ENCODE results near the gene ANGPTL4.
"Not testable (repeated sequence)": the region's sequence is repeated elsewhere in the genome, so short reads cannot be mapped to it uniquely, and the experiment has no call there.

Gene ANGPTL4

GRCh38 chr19:8363803-8364771 is at the start of gene ANGPTL4:
Gene ANGPTL4 (plus strand): TSS chr19:8364155. CDS start chr19:8364322, 167 bp downstream.
- Mint-ChIP-seq H3K27ac (peak within 1 kb of the TSS in 1 of 2 donors; percentile 49), H3K27me3 (peaks cover 63% of the 10 kb centered on the region), H3K4me3 (peak within 1 kb of the TSS; percentile 82 to 85), H3K9me3 (no peaks in the 10 kb centered on the region), H3K4me1 (peaks cover 48% of the 10 kb centered on the region)
- peak; percentile 89 for ATAC-seq
- peak; percentile 63 to 71 for DNase-seq

- not testable (repeated sequence) for H3K9me3 Mint-ChIP-seq, DNase-seq, ATAC-seq, H3K27ac Mint-ChIP-seq, H3K4me3 Mint-ChIP-seq, H3K27me3 Mint-ChIP-seq
- H3K4me1 Mint-ChIP-seq, result peaks cover 17% of the 10 kb centered on the region
Measured at GRCh38 chr19:8314981-8315640, 48.8 kb upstream of the ANGPTL4 start.

GRCh38 chr19:8316351-8317125 is 47.4 kb upstream of the ANGPTL4 start:
- Mint-ChIP-seq H3K4me1 (peaks cover 20% of the 10 kb centered on the region), H3K27me3 (no peaks in the 10 kb centered on the region), H3K4me3 (no peak overlapping the region), H3K27ac (peak overlapping the region in 1 of 2 donors; percentile 54), H3K9me3 (no peaks in the 10 kb centered on the region)
- no peak for DNase-seq
- no peak for ATAC-seq

GRCh38 chr19:8318835-8319234 is 45.1 kb upstream of the ANGPTL4 start:
- ATAC-seq, H3K27me3 Mint-ChIP-seq: not testable (repeated sequence)
- peak overlapping the region in 1 of 2 donors; percentile 12 for H3K27ac Mint-ChIP-seq

GRCh38 chr19:8319807-8320520 is 44.0 kb upstream of the ANGPTL4 start:
- Mint-ChIP-seq H3K4me1 (peaks cover 45% of the 10 kb centered on the region), H3K27ac (peak overlapping the region; percentile 98 to 99), H3K4me3 (peak overlapping the region; percentile 98 to 99), H3K9me3 (no peaks in the 10 kb centered on the region), H3K27me3 (no peaks in the 10 kb centered on the region)
- no peak for DNase-seq
- no peak for ATAC-seq

More at GRCh38 chr19:8318835-8319234, 45.1 kb upstream of the ANGPTL4 start:
- not testable (repeated sequence) for H3K9me3 Mint-ChIP-seq, DNase-seq
- Mint-ChIP-seq H3K4me3 (peak overlapping the region in 1 of 2 donors; percentile 29), H3K4me1 (peaks cover 40% of the 10 kb centered on the region)

GRCh38 chr19:8320564-8321066 is 43.3 kb upstream of the ANGPTL4 start:
- Mint-ChIP-seq H3K4me3 (peak overlapping the region; percentile 98 to 99), H3K27me3 (no peaks in the 10 kb centered on the region), H3K27ac (peak overlapping the region; percentile 98 to 99), H3K4me1 (peaks cover 45% of the 10 kb centered on the region), H3K9me3 (no peaks in the 10 kb centered on the region)
- no peak for DNase-seq
- ATAC-seq, result peak; percentile 24

- ATAC-seq (peak; percentile 94), DNase-seq (peak; percentile 96 to 97)
- Mint-ChIP-seq H3K9me3 (no peaks in the 10 kb centered on the region), H3K4me1 (peaks cover 45% of the 10 kb centered on the region), H3K4me3 (peak within 1 kb of the TSS; percentile 98 to 99), H3K27ac (peak within 1 kb of the TSS; percentile 98 to 99), H3K27me3 (no peaks in the 10 kb centered on the region)
Measured at GRCh38 chr19:8321067-8321985, 42.6 kb upstream of the ANGPTL4 start, which contains the start of the genes NDUFA7 and RPS28. Gene NDUFA7 (minus strand): TSS chr19:8321375. CDS start chr19:8321358, 17 bp downstream. Gene RPS28 (plus strand): TSS chr19:8321496. CDS start chr19:8321531, 35 bp downstream.

- ATAC-seq, result peak; percentile 19
- Mint-ChIP-seq H3K27me3 (no peaks in the 10 kb centered on the region), H3K27ac (peak overlapping the region; percentile 98 to 99), H3K9me3 (no peaks in the 10 kb centered on the region), H3K4me3 (peak overlapping the region; percentile 98 to 99), H3K4me1 (peaks cover 43% of the 10 kb centered on the region)
- DNase-seq, result no peak
Measured at GRCh38 chr19:8321986-8322637, 41.8 kb upstream of the ANGPTL4 start.

- Mint-ChIP-seq H3K4me3 (peak overlapping the region; percentile 98 to 99), H3K27ac (peak overlapping the region; percentile 44 to 99), H3K9me3 (no peaks in the 10 kb centered on the region), H3K4me1 (peaks cover 38% of the 10 kb centered on the region), H3K27me3 (no peaks in the 10 kb centered on the region)
- no peak for ATAC-seq
- no peak for DNase-seq
Measured at GRCh38 chr19:8322638-8322997, 41.3 kb upstream of the ANGPTL4 start.

GRCh38 chr19:8323781-8324185 is 40.2 kb upstream of the ANGPTL4 start:
- no peak for DNase-seq
- Mint-ChIP-seq H3K4me3 (peak overlapping the region; percentile 98 to 99), H3K27ac (peak overlapping the region in 1 of 2 donors; percentile 48), H3K9me3 (no peaks in the 10 kb centered on the region), H3K4me1 (peaks cover 37% of the 10 kb centered on the region), H3K27me3 (no peaks in the 10 kb centered on the region)
- no peak for ATAC-seq

GRCh38 chr19:8324186-8325050 is 39.5 kb upstream of the ANGPTL4 start:
- peak overlapping the region in 1 of 2 donors; percentile 48 for H3K27ac Mint-ChIP-seq
- H3K4me1 Mint-ChIP-seq, result peaks cover 35% of the 10 kb centered on the region
- H3K4me3 Mint-ChIP-seq, result peak overlapping the region in 1 of 2 donors; percentile 99
- H3K9me3 Mint-ChIP-seq, result no peaks in the 10 kb centered on the region
- DNase-seq, result no peak
- ATAC-seq, result no peak
- H3K27me3 Mint-ChIP-seq, result no peaks in the 10 kb centered on the region

- DNase-seq, result no peak
- H3K9me3 Mint-ChIP-seq, result no peaks in the 10 kb centered on the region
- H3K4me1 Mint-ChIP-seq, result peaks cover 25% of the 10 kb centered on the region
- no peaks in the 10 kb centered on the region for H3K27me3 Mint-ChIP-seq
- no peak for ATAC-seq
- no peak overlapping the region for H3K27ac Mint-ChIP-seq
- no peak overlapping the region for H3K4me3 Mint-ChIP-seq
Measured at GRCh38 chr19:8325454-8325853, 38.5 kb upstream of the ANGPTL4 start.
